ENCODE results near the gene WWTR1.

Gene WWTR1

DNA sequence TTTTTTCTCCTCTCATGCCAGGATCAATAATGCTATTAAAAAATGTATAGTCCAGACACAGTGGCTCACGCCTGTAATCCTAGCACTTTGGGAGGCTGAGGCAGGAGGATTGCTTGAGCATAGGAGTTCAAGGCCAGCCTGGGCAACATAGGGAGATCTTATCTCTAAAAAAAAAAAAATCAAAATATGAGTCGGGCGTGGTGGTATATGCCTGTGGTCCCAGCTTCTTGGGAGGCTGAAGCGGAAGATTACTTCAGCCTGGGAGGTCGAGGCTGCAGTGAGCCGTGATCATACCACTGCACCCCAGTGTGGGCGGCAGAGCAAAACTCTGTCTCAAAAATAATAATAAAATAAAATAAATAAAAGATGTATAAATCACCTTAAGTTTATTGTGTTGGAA lies 75.4 kb downstream of the WWTR1 start:
- no peak for TF ChIP-seq ZNF274 (IDR thresholded peaks at IDR 0.05; ENCODE audit: low read depth, low read length)
- no peak overlapping the region for H3K4me3 ChIP-seq (ENCODE audit: low read length)

- no peak for TF ChIP-seq ZNF274 (IDR thresholded peaks at IDR 0.05; ENCODE audit: low read depth, low read length)
- H3K4me3 ChIP-seq (ENCODE audit: low read length) = no peak overlapping the region
Measured at GRCh38 chr3:149581681-149582370, 76.0 kb downstream of the WWTR1 start.

DNA sequence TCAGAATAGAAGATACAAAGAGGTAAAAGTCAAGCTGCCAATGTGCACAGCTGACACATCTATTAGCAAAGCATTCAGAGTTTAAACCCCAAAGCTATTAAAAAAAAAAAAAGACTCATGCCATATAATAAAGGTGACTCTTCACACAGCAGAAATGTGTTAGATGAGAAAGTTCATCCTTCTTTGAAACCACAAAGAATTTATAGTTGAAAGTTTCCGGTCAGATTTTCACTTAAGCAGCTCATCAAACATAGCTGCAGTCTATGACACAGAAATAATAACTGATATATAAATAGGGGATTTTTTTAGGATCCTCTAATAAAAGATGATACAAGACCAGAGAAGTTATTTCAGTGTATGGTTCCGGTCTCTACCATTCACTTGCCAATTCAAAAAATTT lies 76.6 kb downstream of the WWTR1 start:
- H3K4me3 ChIP-seq (ENCODE audit: low read length) = no peak overlapping the region

GRCh38 chr3:149579838-149580542 lies 77.8 kb downstream of the WWTR1 start:
- no peak overlapping the region for H3K4me3 ChIP-seq (ENCODE audit: low read length)
- no peak for TF ChIP-seq ZNF274 (IDR thresholded peaks at IDR 0.05; ENCODE audit: low read depth, low read length)

More for the DNA sequence above, 76.6 kb downstream of the WWTR1 start:
- TF ChIP-seq ZNF274 (IDR thresholded peaks at IDR 0.05; ENCODE audit: low read depth, low read length) = no peak

GRCh38 chr3:149579161-149579560 lies 78.7 kb downstream of the WWTR1 start:
- H3K4me3 ChIP-seq (ENCODE audit: low read length) = no peak overlapping the region
- no peak for TF ChIP-seq ZNF274 (IDR thresholded peaks at IDR 0.05; ENCODE audit: low read depth, low read length)

GRCh38 chr3:149577801-149578200 lies 80.0 kb downstream of the WWTR1 start:
- TF ChIP-seq ZNF274 (IDR thresholded peaks at IDR 0.05; ENCODE audit: low read depth, low read length) = no peak
- H3K4me3 ChIP-seq (ENCODE audit: low read length) = no peak overlapping the region

GRCh38 chr3:149575961-149576564 lies 81.8 kb downstream of the WWTR1 start:
- no peak for TF ChIP-seq ZNF274 (IDR thresholded peaks at IDR 0.05; ENCODE audit: low read depth, low read length)
- H3K4me3 ChIP-seq (ENCODE audit: low read length) = no peak overlapping the region

- H3K4me3 ChIP-seq (ENCODE audit: low read length) = no peak overlapping the region
Measured at GRCh38 chr3:149575213-149575960, 82.4 kb downstream of the WWTR1 start.

DNA sequence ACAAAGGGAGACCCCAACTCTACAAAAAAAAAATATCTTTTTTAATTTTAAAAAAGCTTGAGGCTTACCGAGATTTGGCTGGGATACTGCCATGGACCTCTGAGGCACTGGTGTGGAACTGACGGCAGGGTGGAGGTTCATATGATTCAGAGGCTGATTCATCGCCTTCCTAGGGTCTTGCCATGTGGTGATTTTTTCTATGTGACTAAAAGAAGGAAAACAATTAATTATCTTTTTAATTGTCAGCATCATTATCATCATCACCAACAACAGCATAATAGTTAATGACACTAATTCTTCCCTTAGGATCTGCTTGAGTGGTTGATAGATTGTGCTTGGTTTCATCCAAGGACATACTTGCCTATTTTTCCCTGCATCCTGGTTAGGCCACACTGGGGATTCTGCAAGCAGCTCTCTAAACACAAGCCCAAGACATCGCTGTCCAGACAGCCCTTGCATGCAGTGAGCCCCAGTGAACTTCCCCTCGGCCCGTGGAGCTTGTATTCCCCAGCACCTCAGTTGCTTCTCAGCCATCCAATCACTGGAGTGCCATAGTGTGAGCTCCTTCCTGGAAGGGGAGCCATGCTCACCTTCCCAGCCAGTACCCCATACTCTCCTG lies 84.9 kb downstream of the WWTR1 start:
- TF ChIP-seq ZNF274 (IDR thresholded peaks at IDR 0.05; ENCODE audit: low read depth, low read length) = no peak
- no peak overlapping the region for H3K4me3 ChIP-seq (ENCODE audit: low read length)

More at GRCh38 chr3:149575213-149575960, 82.4 kb downstream of the WWTR1 start:
- no peak for TF ChIP-seq ZNF274 (IDR thresholded peaks at IDR 0.05; ENCODE audit: low read depth, low read length)

DNA sequence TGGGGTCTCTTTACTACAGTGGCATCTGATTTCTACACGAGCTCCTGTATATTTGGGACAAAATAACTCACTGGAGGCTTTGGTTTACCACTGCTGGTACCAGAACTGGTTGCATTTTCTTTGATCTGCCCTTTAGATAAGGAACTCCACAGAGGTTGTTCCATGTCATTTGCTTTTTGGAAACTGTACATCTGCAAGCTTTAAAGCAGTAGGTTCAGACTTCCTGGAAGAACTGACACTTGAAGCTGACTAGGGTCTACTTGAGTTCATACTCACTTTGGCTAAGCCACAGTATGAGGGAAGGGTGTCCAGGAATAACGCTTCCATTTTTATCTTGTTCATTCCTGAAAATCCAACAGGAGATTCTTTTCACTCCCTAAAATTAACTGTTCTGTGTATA lies 86.4 kb downstream of the WWTR1 start:
- TF ChIP-seq ZNF274 (IDR thresholded peaks at IDR 0.05; ENCODE audit: low read depth, low read length) = no peak
- H3K4me3 ChIP-seq (ENCODE audit: low read length) = no peak overlapping the region

- no peak overlapping the region for H3K4me3 ChIP-seq (ENCODE audit: low read length)
- no peak for TF ChIP-seq ZNF274 (IDR thresholded peaks at IDR 0.05; ENCODE audit: low read depth, low read length)
Measured at GRCh38 chr3:149570016-149570415, 87.8 kb downstream of the WWTR1 start.

- TF ChIP-seq ZNF274 (IDR thresholded peaks at IDR 0.05; ENCODE audit: low read depth, low read length) = no peak
- H3K4me3 ChIP-seq (ENCODE audit: low read length) = no peak overlapping the region
Measured at GRCh38 chr3:149567381-149567780, 90.4 kb downstream of the WWTR1 start.

GRCh38 chr3:149566292-149566975 lies 91.4 kb downstream of the WWTR1 start:
- no peak overlapping the region for H3K4me3 ChIP-seq (ENCODE audit: low read length)
- TF ChIP-seq ZNF274 (IDR thresholded peaks at IDR 0.05; ENCODE audit: low read depth, low read length) = no peak

Measured in GM08714 (cell line).